OCI-LY1 (cell line): ENCODE results near the gene MVB12B.

Source experiments
- H2AFZ ChIP-seq: fragments of 200-600 bp; sonication (generic), shearing (Covaris generic); 2 replicates; pipeline ENCODE4 v1.6.0; 2014; ENCODE audit warnings: antibody characterized with exemption, mild to moderate bottlenecking, low read length
- H3F3A ChIP-seq: fragments of 200-600 bp; sonication (generic), shearing (Covaris generic); 2 replicates; pipeline ENCODE4 v1.6.0; 2014; ENCODE audit warnings: mild to moderate bottlenecking, antibody characterized with exemption, low read length, moderate library complexity; ENCODE audit not compliant: insufficient read depth
- H3K27ac ChIP-seq: fragments of 200-600 bp; sonication (generic); 2 replicates; pipeline ENCODE4 v1.5.1; 2014; ENCODE audit warnings: low read length, mixed run types, mild to moderate bottlenecking, low read depth; ENCODE audit not compliant: poor library complexity, severe bottlenecking
- H3K27me3 ChIP-seq: fragments of 200-600 bp; sonication (generic); 2 replicates; pipeline ENCODE4 v1.6.0; 2014; ENCODE audit warnings: antibody characterized with exemption, mild to moderate bottlenecking, low read length, moderate library complexity; ENCODE audit not compliant: insufficient read depth
- H3K36me3 ChIP-seq: fragments of 200-600 bp; sonication (generic); 2 replicates; pipeline ENCODE4 v1.6.1; 2014; ENCODE audit warnings: mild to moderate bottlenecking, antibody characterized with exemption, low read length, moderate library complexity, mixed read lengths; ENCODE audit not compliant: insufficient read depth
- H3K4me1 ChIP-seq: fragments of 200-600 bp; sonication (generic); 2 replicates; pipeline ENCODE4 v1.5.1; 2014; ENCODE audit warnings: mild to moderate bottlenecking, low read length, moderate library complexity; ENCODE audit not compliant: insufficient read depth, severe bottlenecking
- H3K4me2 ChIP-seq: fragments of 200-600 bp; sonication (generic), shearing (Covaris generic); 2 replicates; pipeline ENCODE4 v1.6.1; 2014; ENCODE audit warnings: low read length
- H3K4me3 ChIP-seq: fragments of 200-600 bp; sonication (generic); 2 replicates; pipeline ENCODE4 v1.5.1; 2014; ENCODE audit warnings: low read length, low read depth, mild to moderate bottlenecking, mixed read lengths; ENCODE audit not compliant: poor library complexity, severe bottlenecking
- H3K79me2 ChIP-seq: fragments of 200-600 bp; shearing (Covaris generic); 2 replicates; pipeline ENCODE4 v1.6.1; 2016; ENCODE audit warnings: mixed run types, low read length, mixed read lengths; ENCODE audit not compliant: insufficient read depth
- H3K9ac ChIP-seq: fragments of 200-600 bp; sonication (generic), shearing (Covaris generic); 2 replicates; pipeline ENCODE4 v1.6.1; 2014; ENCODE audit warnings: mild to moderate bottlenecking, low read length, mixed read lengths
- H3K9me2 ChIP-seq: fragments of 200-600 bp; sonication (generic), shearing (Covaris generic); 2 replicates; pipeline ENCODE4 v1.6.1; 2014; ENCODE audit warnings: low read depth, mild to moderate bottlenecking, low read length, mixed read lengths
- H3K9me3 ChIP-seq: fragments of 200-600 bp; shearing (Covaris generic); 2 replicates; pipeline ENCODE4 v1.6.1; 2014; ENCODE audit warnings: low read length, mixed read lengths
- H4K20me1 ChIP-seq: fragments of 200-600 bp; sonication (generic), shearing (Covaris generic); 2 replicates; pipeline ENCODE4 v1.6.0; 2016; ENCODE audit warnings: mild to moderate bottlenecking, low read length; ENCODE audit not compliant: insufficient read depth
- CTCF ChIP-seq: fragments of 200-600 bp; sonication (generic), shearing (Covaris generic); IDR thresholded peaks from 2 replicates; pipeline ENCODE4 v1.5.1; 2017; ENCODE audit warnings: mild to moderate bottlenecking, antibody characterized with exemption, low read length, moderate library complexity, mixed read lengths
- EZH2 ChIP-seq: fragments of 200-600 bp; sonication (generic), shearing (Covaris generic); IDR thresholded peaks from 2 replicates; pipeline ENCODE4 v1.8.0; 2017; ENCODE audit warnings: borderline replicate concordance, mixed run types, mild to moderate bottlenecking, antibody characterized with exemption, low read length, moderate library complexity, mixed read lengths

Gene MVB12B

GRCh38 chr9:126430124-126430523, 103.5 kb downstream of the MVB12B start:
- H3F3A ChIP-seq, result no peaks in the 10 kb centered on the region
- H3K9ac ChIP-seq, result no peak overlapping the region
- TF ChIP-seq EZH2 (no peak), CTCF (no peak)
- H2AFZ ChIP-seq, result no peak overlapping the region
- H3K9me2 ChIP-seq, result no peaks in the 10 kb centered on the region
- no peak overlapping the region for H3K4me3 ChIP-seq
- no peaks in the 10 kb centered on the region for H3K9me3 ChIP-seq
- no peaks in the 10 kb centered on the region for H3K79me2 ChIP-seq
- no peaks in the 10 kb centered on the region for H3K27me3 ChIP-seq
- H3K4me2 ChIP-seq, result no peak overlapping the region
- no peaks in the 10 kb centered on the region for H3K4me1 ChIP-seq
- H4K20me1 ChIP-seq, result no peaks in the 10 kb centered on the region
- H3K27ac ChIP-seq, result no peak overlapping the region
- no peaks in the 10 kb centered on the region for H3K36me3 ChIP-seq

GRCh38 chr9:126431077-126431742, 104.6 kb downstream of the MVB12B start:
- H3K27ac ChIP-seq, result no peak overlapping the region
- H4K20me1 ChIP-seq, result no peaks in the 10 kb centered on the region
- no peak overlapping the region for H3K9ac ChIP-seq
- no peaks in the 10 kb centered on the region for H3K27me3 ChIP-seq
- no peak overlapping the region for H2AFZ ChIP-seq
- H3K9me2 ChIP-seq, result no peaks in the 10 kb centered on the region
- no peak for TF ChIP-seq EZH2
- no peak for TF ChIP-seq CTCF
- H3K4me3 ChIP-seq, result no peak overlapping the region
- no peaks in the 10 kb centered on the region for H3K79me2 ChIP-seq
- H3K4me1 ChIP-seq, result no peaks in the 10 kb centered on the region
- H3K9me3 ChIP-seq, result no peaks in the 10 kb centered on the region
- no peaks in the 10 kb centered on the region for H3K36me3 ChIP-seq
- no peak overlapping the region for H3K4me2 ChIP-seq
- no peaks in the 10 kb centered on the region for H3F3A ChIP-seq

GRCh38 chr9:126432659-126433058, 106.0 kb downstream of the MVB12B start:
- no peaks in the 10 kb centered on the region for H3K9me2 ChIP-seq
- no peak overlapping the region for H2AFZ ChIP-seq
- no peaks in the 10 kb centered on the region for H3K79me2 ChIP-seq
- H3K4me2 ChIP-seq, result no peak overlapping the region
- H3F3A ChIP-seq, result no peaks in the 10 kb centered on the region
- H4K20me1 ChIP-seq, result no peaks in the 10 kb centered on the region
- TF ChIP-seq EZH2, result no peak
- no peak for TF ChIP-seq CTCF
- no peak overlapping the region for H3K4me3 ChIP-seq
- no peak overlapping the region for H3K9ac ChIP-seq
- no peaks in the 10 kb centered on the region for H3K4me1 ChIP-seq
- no peaks in the 10 kb centered on the region for H3K27me3 ChIP-seq
- no peak overlapping the region for H3K27ac ChIP-seq
- H3K36me3 ChIP-seq, result no peaks in the 10 kb centered on the region
- no peaks in the 10 kb centered on the region for H3K9me3 ChIP-seq
